GM19351 (cell line): ENCODE results near the gene FBN1.

Source experiments
- ATAC-seq: cut with Tn5 transposase; IDR thresholded peaks from one replicate; pipeline ENCODE4 v1.9.1; 2021; ENCODE audit warnings: mild to moderate bottlenecking, moderate library complexity; ENCODE audit not compliant: unreplicated experiment

Gene FBN1

DNA sequence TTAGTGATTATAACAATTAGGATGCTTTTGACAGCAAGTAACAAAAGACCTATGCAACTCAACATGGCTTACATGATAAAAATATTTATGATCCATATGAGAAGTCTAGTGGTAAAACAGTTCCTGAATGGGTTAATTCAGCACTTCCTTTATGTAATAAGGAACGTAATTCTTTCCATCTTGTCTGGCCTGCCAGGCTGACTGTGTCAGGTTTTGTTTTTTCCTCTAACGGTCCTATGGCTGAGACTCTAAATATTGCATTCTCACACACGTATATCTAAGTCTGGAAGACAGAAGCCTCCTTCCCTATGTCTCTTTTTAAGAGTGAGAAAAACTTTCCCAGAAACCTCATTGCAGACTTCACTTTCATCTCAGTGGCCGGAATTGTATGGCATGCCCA is 263.6 kb downstream of the FBN1 start:
- no peak for ATAC-seq

DNA sequence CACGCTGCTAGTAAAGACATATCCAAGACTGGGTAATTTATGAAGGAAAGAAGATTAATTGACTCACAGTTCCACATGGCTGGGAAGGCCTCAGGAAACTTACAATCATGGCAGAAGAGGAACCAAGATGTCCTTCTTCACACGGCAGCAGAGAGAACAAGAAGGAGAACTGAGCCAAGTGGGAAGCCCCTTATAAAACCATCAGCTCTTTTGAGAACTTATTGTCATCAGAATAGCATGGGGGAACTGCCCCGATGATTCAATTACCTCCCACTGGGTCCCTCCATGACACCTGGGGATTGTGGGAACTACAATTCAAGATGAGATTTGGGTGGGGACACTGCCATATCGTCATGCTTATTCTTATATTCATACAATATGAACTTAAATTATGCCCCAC is 265.3 kb downstream of the FBN1 start:
- ATAC-seq, result no peak

DNA sequence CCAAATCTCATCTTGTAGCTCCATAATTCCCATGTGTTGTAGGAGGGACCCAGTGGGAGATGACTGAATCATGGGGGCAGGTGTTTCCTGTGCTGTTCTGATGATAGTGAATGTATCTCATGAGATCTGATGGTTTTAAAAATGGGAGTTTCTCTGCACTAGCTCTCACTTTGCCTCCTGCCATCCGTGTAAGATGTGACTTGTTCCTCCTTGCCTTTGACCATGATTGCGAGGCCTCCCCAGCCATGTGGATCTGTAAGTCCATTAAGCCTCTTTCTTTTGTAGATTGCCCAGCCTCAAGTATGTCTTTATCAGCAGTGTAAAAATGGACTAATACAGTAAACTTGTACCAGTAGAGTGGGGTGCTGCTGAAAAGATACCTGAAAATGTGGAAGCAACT is 269.7 kb downstream of the FBN1 start:
- ATAC-seq, result no peak

GRCh38 chr15:48374472-48374871 is 271.0 kb downstream of the FBN1 start:
- no peak for ATAC-seq

DNA sequence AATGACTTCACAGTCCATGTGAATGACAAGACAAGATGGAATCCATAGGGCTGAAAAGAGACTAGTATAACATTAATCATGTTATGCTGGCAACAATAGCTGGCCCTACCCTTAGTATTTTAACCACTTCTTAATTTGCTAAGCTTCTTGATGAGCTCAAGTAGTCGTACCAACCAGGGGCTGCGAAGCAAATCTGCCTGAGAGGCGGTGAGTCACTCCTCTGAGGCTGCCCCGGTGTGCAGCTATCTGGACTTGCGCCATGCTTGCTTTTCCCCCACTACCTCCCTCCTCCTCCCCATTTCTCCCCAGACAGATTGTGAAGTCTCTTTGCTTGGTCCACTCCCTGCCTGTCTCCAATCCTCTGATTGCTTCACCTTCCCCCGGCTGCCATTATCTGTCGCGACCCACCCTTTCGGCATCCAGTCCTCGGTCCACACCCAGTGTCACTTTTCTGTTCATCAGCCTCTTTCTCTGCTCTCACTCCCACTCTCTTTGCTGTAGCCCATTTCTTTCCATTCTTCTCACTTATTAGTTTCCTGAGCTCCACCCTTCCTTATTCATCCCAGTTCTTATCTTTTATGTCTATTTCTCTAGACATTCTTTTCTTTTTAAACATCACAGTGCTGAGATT is 271.6 kb downstream of the FBN1 start:
- no peak for ATAC-seq

- ATAC-seq, result no peak
These were observed 273.5 kb downstream of the FBN1 start for GRCh38 chr15:48371961-48372360.

DNA sequence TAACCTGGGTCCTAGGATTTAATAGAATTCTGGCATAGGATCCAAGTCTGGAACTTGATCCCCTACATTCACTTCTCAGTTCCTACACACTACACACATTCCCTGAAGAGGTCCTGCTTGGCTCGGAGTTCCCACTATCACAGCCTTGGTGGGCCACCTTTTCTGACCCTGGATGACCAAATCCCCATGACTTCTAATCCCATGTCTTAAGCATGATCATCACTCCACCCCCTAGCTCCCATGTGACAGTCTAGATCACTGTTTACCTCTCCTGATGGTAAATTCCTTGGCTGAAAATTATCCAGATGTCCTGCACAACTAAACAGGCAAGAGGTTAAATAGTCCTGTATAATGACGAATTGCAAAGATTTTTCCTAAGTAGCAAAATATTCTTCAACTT is 274.0 kb downstream of the FBN1 start:
- ATAC-seq, result no peak

GRCh38 chr15:48370460-48370859 is 275.0 kb downstream of the FBN1 start:
- ATAC-seq, result no peak

DNA sequence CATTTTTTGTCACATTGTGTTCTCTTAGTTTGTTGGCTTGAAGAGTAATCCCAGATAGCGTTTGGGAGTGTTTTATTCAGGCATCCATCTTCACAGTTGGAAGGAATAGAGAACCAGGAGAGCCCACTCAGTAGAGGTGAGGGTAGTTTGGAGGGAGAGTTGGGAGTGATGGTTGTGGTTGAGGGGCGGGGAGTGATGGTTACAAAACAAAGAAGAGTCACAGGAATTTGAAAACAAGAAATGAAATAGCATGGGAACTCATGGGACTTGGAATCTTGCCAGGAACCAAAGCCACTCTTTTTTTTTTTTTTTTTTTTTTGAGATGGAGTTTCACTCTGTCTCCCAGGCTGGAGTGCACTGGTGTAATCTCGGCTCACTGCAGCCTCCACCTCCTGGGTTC is 278.0 kb downstream of the FBN1 start:
- no peak for ATAC-seq

GRCh38 chr15:48366584-48367312 is 278.8 kb downstream of the FBN1 start:
- ATAC-seq, result no peak

- ATAC-seq, result no peak
These were observed 279.9 kb downstream of the FBN1 start for GRCh38 chr15:48365575-48365974.

DNA sequence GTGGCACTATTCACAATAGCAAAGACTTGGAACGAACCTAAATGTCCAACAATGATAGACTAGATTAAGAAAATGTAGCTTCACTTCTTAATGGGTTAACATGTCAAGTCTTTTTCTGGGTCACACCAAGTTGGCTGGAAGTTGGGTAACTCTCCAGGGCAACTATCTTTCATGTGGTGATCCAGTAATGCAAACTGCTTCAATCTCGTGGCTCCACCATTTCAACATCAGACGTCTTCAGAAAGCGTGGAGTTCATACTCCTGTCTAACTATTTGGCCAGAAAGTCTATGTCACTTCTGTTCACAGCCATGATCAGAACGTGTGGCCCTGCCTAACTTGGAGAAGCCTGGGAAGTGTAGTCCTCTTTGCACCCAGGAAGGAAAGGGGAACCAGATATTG is 282.0 kb downstream of the FBN1 start:
- ATAC-seq, result no peak

DNA sequence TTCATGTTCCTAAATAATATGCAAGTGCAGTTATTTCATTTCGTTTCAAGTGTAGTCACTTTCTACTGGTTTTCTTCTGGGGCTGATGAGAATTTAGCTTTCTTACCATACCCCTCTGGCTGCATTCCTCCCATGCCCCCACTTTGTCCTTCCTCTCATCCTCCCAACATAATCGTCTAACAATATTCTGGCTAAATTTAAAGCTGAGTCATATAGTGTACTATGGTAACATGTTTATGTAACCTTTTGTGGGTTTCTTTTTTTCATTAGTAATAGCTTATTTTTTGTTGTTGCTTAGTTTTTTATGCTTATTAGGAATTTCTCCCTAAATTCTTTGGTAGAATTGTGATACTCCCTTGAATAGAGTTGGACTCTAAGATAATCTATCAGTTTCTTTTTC is 283.8 kb downstream of the FBN1 start:
- no peak for ATAC-seq

DNA sequence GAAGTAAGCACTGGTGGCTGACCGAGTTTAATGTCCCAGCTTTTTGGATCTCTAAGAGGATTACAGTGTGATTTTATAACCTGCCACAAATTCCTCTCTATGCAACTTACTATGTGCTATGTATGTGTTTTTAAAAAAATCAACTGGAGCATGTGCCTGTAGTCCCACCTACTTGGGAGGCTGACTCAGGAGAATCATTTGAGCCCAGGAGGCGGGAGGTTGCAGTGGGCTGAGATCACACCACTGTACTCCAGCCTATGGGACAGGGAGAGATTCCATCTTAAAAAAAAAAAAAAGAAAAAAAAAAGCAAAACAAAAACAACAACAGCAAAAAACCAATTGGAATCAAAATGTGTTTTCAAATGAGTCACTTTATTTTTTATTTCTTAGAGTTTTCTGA is 284.7 kb downstream of the FBN1 start:
- ATAC-seq, result no peak
